GM10248 (cell line): Measurements from ENCODE around the gene IGDCC3.
A peak's percentile ranks its signal among the peaks of the same experiment; 100 is the strongest.

ENCODE experiments used
- CTCF ChIA-PET: fragments of 300-600 bp; sonication (Branson Sonifier 250); formaldehyde crosslinking; extraction: SDS; loops from one replicate; lab custom pipeline; 2021; ENCODE audit warnings: antibody characterized with exemption; lab: Yijun Ruan, JAX
- POLR2A ChIA-PET: fragments of 350-650 bp; sonication (Branson Sonifier 250); formaldehyde crosslinking; extraction: SDS; loops from one replicate; lab custom pipeline; 2020; ENCODE audit warnings: antibody characterized with exemption; lab: Yijun Ruan, JAX
- DNase-seq: peaks from one replicate; pipeline ENCODE4 v3.0.0; 2012; ENCODE audit errors: extremely low spot score
- TF ChIP-seq, protein P1 (sequence below): IDR thresholded peaks from 2 replicates; pipeline ENCODE4 v1.5.1; 2012; ENCODE audit warnings: mild to moderate bottlenecking, low read depth; ENCODE audit errors: extremely low read depth, missing control alignments, control extremely low read depth

The IGDCC3 gene

DNA sequence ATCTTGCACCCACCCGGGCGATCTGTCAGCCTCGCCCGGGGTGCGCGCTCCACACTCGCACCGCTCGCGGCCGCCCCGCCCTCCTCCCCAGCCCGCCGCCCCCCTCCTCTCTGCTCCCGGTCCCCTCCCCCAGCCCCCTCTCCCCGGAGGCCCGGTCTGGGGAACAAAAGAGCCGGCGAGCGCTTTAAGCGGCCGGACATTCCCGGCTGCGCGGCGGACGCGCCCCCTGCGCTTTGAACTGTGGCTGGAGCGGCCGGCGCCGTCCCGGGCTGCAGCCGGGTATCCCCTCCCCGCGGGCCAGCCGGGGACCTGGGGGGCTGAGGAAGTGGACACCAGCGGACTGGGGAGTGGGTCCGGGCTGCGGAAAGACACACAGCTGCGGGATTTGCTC, at the start of gene IGDCC3:
TSS of gene IGDCC3 (minus strand) at position 27 of the 391 bp plus-strand sequence. CDS start 214 bp downstream, outside the sequence.
- ChIA-PET CTCF (interaction anchor here (1.6 to 11.9 kb wide), 2 partner anchors 39 to 60 kb away, joined by 4 to 203 read pairs; no protein-coding TSS in a partner anchor), POLR2A (no interaction called here)
- no peak for DNase-seq
- TF ChIP-seq, protein P1, sequence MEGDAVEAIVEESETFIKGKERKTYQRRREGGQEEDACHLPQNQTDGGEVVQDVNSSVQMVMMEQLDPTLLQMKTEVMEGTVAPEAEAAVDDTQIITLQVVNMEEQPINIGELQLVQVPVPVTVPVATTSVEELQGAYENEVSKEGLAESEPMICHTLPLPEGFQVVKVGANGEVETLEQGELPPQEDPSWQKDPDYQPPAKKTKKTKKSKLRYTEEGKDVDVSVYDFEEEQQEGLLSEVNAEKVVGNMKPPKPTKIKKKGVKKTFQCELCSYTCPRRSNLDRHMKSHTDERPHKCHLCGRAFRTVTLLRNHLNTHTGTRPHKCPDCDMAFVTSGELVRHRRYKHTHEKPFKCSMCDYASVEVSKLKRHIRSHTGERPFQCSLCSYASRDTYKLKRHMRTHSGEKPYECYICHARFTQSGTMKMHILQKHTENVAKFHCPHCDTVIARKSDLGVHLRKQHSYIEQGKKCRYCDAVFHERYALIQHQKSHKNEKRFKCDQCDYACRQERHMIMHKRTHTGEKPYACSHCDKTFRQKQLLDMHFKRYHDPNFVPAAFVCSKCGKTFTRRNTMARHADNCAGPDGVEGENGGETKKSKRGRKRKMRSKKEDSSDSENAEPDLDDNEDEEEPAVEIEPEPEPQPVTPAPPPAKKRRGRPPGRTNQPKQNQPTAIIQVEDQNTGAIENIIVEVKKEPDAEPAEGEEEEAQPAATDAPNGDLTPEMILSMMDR: no peak

DNA sequence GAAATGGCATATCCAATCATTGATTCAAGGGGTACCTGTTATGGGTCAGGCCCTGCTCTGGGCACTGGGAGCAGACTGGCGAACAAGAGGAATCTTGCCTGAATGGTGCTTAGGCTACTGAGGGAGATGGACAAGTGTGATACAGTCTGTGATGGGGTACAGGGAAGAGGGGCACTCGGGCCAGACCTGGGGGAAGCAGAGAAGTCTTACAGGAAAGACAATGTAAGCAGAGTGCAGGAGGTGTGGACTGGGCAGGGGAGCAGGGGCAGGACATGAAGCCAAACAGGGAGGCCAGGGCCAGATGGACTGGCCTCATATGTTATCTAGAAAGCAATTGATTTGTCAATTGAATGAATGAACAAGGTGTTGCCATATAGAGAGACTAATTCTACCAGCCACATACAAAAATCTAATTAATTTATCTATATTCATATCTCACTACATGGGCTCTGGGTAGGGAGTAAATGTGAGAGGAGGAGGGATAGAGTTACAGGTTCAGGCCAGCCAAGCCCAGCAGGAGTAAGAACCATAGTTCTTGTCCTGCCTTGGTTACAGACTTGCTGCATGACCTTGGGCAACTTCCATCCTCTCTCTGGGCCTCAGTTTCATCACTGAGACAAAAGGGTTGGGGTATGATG, 48.5 kb upstream of the IGDCC3 start:
- CTCF ChIA-PET: interaction anchor here (0.8 kb wide), 1 partner anchor 12 kb away, joined by 3 read pairs; no protein-coding TSS in a partner anchor
- TF ChIP-seq, protein P1: no peak
- POLR2A ChIA-PET: no interaction called here
- no peak for DNase-seq

DNA sequence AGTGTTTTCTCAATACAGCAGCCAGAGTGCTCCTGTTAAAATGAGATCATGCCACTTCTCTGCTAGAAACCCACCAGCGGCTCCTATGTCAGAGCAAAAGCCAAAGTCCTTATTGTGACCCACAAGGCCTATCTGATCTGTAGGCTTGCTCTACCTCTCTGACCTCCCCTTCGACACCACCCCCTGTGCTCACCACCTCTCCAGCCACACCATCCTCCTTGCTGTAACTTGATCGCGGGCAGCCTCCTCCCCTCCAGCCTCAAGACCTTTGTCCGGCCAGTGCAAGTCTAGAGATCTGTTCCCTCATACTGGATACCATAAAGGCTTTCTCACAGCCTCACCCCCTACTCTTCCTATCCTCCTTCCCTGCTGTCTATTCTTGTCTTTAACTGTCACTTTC, 46.9 kb upstream of the IGDCC3 start:
- TF ChIP-seq, protein P1: no peak
- no peak for DNase-seq
- ChIA-PET POLR2A (no interaction called here), CTCF (no interaction called here)

DNA sequence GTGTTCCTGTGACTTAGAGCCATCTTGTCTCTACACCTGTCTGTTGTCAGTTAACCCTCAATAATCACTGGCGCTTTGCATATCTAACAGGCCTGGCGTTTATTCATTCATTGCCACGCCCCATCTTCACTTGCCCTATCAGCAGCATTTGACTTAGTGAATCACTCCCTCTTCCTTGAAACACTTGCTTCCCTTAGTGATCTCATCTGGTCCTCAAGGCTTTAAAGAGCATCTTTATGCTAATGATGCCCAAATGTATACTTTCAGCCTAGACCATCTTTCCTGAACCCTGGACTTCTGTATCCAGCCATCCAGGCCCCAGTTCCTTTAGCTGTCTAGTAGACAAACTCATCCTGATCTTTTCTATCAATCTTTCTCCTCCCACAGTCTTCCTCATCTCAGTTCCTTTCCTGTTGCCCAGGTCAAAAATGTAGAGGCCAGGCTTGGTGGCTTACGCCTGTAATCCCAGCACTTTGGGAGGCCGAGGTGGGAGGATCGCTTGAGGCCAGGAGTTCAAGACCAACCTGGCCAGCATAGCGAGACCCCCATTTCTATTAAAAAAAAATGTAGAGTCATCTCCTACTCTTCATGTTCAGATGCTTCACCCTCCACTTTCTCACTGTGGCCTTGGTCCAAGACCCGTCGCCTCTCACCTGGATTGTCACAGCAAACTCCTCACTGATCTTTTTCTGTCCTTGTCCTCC, 46.3 kb upstream of the IGDCC3 start:
- CTCF ChIA-PET: no interaction called here
- no peak for DNase-seq
- POLR2A ChIA-PET: no interaction called here
- TF ChIP-seq, protein P1: no peak

DNA sequence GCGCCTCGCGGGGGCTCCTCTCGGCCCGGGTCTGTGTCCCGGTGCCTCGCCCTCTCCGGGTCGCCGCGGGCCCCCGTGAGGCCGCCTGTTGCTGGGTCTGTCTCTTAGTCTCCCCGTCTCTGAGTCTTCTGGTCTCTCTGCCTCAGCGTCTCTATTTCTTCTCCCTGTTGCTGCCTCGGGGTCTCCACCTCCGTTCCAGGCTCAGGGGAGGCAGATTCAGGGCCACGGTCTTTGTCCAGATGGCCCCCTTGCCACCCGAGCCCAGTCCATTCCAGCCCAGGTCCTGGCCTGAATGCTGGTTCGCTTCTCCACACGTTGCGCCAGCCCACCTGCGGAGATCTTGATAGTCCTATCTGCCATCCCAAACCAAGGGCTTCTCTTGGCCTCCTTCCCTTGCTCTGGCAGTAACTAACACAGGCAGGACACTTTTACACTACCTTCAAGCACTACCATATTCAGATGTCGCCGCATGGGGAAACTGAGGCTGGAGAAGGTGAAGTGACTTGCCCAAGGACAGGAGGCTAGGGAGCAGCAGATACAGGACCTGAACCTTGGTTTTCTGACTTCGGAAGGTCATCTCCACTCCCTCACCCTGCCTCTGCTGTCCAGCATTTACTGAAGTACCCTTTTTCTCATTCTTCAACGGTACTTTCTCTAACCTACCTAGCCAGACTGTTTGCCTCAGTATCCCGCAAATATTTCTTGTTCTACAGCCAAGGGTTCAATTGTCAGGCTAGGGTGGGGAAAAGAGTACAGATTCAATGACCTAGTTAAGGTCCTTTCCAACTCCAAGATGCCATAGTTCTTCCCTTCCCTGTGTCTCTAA, 45.6 kb upstream of the IGDCC3 start:
- TF ChIP-seq, protein P1: no peak
- POLR2A ChIA-PET: no interaction called here
- CTCF ChIA-PET: no interaction called here
- no peak for DNase-seq

DNA sequence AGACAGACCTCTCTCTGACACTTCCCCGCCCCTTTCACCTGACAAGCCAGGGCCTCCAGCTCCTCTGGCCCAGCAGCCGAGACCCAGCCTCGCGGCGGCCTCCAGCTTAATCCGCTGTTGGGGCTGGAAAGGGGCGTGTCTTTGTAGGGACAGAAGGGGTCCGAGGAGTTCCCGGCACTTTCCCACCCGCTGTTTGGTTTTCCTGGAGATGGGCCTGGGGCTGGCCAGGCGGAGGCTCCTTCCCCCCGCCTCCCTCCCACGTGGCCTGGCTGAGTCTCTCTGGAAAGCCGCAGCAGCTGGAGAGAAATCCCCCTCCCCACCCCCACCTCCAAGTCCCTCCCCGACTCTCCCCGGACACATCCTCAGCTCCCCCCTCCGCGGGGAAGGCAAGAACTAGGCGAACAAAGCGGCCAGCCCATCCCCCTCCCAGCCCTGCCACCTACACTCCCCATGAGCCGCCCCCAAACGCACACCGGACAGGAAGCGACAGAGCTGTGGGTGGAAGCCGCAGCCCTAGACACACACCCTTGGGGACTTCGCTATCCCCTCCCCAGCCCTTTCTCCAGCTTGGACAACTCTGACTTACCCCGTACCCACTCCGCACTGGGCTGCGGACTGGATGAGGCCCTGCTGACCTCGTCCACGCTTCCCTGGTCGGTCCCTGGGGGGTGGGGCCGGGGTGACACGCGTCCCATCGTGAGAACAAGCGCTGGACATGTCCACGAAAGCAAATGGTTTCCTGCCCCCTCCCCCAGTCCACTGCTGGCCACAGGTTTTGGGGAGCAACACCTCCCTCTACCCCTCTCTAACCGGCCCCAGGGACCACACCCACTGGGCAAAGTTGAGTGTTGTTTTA, 43.8 kb upstream of the IGDCC3 start:
- TF ChIP-seq, protein P1: no peak
- POLR2A ChIA-PET: interaction anchor here (0.5 to 1.6 kb wide), 2 partner anchors 116 to 431 kb away, joined by 3 to 9 read pairs; no protein-coding TSS in a partner anchor
- DNase-seq: peak; percentile 76
- CTCF ChIA-PET: interaction anchor here (0.9 to 14.4 kb wide), 8 partner anchors 9 to 435 kb away, joined by 3 to 156 read pairs (median 6); partner anchors contain the start of gene DPP8
